ENCODE measurements around the gene SNX9. TPM values are rescaled to one million over a fixed set of nuclear protein-coding genes. Genes with fewer than 3 reads are reported as not detected.

The SNX9 gene
- total RNA-seq, 1 experiment from 2014 or later: 27.4 TPM

GRCh38 chr6:157865249-157865648, 42.2 kb downstream of the SNX9 start:
- TF ChIP-seq CTCF (IDR thresholded peaks at IDR 0.05; ENCODE audit: insufficient read depth in 1 of 2, low read depth in 1 of 2, low read length in 1 of 2, severe bottlenecking in 1 of 2, unreplicated experiment in 1 of 2): no peak
- Histone ChIP-seq H3K4me3 (ENCODE audit: low read depth, low read length) (no peak overlapping the region), H3K9me3 (no peaks in the 10 kb centered on the region), H3K4me1 (no peaks in the 10 kb centered on the region), H3K27me3 (replicated peaks; ENCODE audit: control insufficient read depth, insufficient read depth, low read length) (no peaks in the 10 kb centered on the region), H3K36me3 (ENCODE audit: control insufficient read depth, insufficient read depth, low read length) (peaks cover 1% of the 10 kb centered on the region; the same call in 1 of the 2 replicates)
- Mint-ChIP-seq H3K4me3 (ENCODE audit: unreplicated experiment) (no peak overlapping the region), H3K36me3 (ENCODE audit: insufficient read depth, unreplicated experiment) (no peaks in the 10 kb centered on the region), H3K27ac (ENCODE audit: unreplicated experiment) (no peak overlapping the region), H3K4me1 (ENCODE audit: low read depth, unreplicated experiment) (peaks cover 20% of the 10 kb centered on the region), H3K9me3 (ENCODE audit: unreplicated experiment) (no peaks in the 10 kb centered on the region), H3K27me3 (ENCODE audit: insufficient read depth, unreplicated experiment) (no peaks in the 10 kb centered on the region)
- no TSS peak for BruUV-seq (replicated peaks)
- ChIA-PET POLR2A (no interaction called here), CTCF (no interaction called here)
- no peak for DNase-seq
- intact Hi-C loops (cut with micrococcal nuclease; ENCODE audit: unreplicated experiment): no loop called here

- BruUV-seq (replicated peaks): no TSS peak
- no peak overlapping the region for H3K4me3 ChIP-seq (ENCODE audit: low read depth, low read length)
- H3K4me1 ChIP-seq: no peaks in the 10 kb centered on the region
- CTCF ChIA-PET: no interaction called here
- H3K9me3 Mint-ChIP-seq (ENCODE audit: unreplicated experiment): no peaks in the 10 kb centered on the region
- POLR2A ChIA-PET: no interaction called here
- no peak overlapping the region for H3K4me3 Mint-ChIP-seq (ENCODE audit: unreplicated experiment)
- no peak overlapping the region for H3K27ac Mint-ChIP-seq (ENCODE audit: unreplicated experiment)
- H3K36me3 ChIP-seq (ENCODE audit: control insufficient read depth, insufficient read depth, low read length): peaks cover 1% of the 10 kb centered on the region; the same call in 1 of the 2 replicates
- no peak for DNase-seq
- H3K27me3 ChIP-seq (replicated peaks; ENCODE audit: control insufficient read depth, insufficient read depth, low read length): no peaks in the 10 kb centered on the region
- peaks cover 15% of the 10 kb centered on the region for H3K4me1 Mint-ChIP-seq (ENCODE audit: low read depth, unreplicated experiment)
- no peak for TF ChIP-seq CTCF (IDR thresholded peaks at IDR 0.05; ENCODE audit: insufficient read depth in 1 of 2, low read depth in 1 of 2, low read length in 1 of 2, severe bottlenecking in 1 of 2, unreplicated experiment in 1 of 2)
- no peaks in the 10 kb centered on the region for H3K27me3 Mint-ChIP-seq (ENCODE audit: insufficient read depth, unreplicated experiment)
- H3K36me3 Mint-ChIP-seq (ENCODE audit: insufficient read depth, unreplicated experiment): no peaks in the 10 kb centered on the region
- no peaks in the 10 kb centered on the region for H3K9me3 ChIP-seq
- intact Hi-C loops (cut with micrococcal nuclease; ENCODE audit: unreplicated experiment): no loop called here
Measured at GRCh38 chr6:157867155-157867559, 44.1 kb downstream of the SNX9 start.

GRCh38 chr6:157867981-157868380, 44.9 kb downstream of the SNX9 start:
- Histone ChIP-seq H3K4me3 (ENCODE audit: low read depth, low read length) (no peak overlapping the region), H3K4me1 (no peaks in the 10 kb centered on the region), H3K27me3 (replicated peaks; ENCODE audit: control insufficient read depth, insufficient read depth, low read length) (no peaks in the 10 kb centered on the region), H3K9me3 (no peaks in the 10 kb centered on the region), H3K36me3 (ENCODE audit: control insufficient read depth, insufficient read depth, low read length) (peaks cover 1% of the 10 kb centered on the region)
- Mint-ChIP-seq H3K27ac (ENCODE audit: unreplicated experiment) (no peak overlapping the region), H3K4me1 (ENCODE audit: low read depth, unreplicated experiment) (peaks cover 8% of the 10 kb centered on the region), H3K9me3 (ENCODE audit: unreplicated experiment) (no peaks in the 10 kb centered on the region), H3K4me3 (ENCODE audit: unreplicated experiment) (no peak overlapping the region), H3K27me3 (ENCODE audit: insufficient read depth, unreplicated experiment) (no peaks in the 10 kb centered on the region), H3K36me3 (ENCODE audit: insufficient read depth, unreplicated experiment) (no peaks in the 10 kb centered on the region)
- TF ChIP-seq CTCF (IDR thresholded peaks at IDR 0.05; ENCODE audit: insufficient read depth in 1 of 2, low read depth in 1 of 2, low read length in 1 of 2, severe bottlenecking in 1 of 2, unreplicated experiment in 1 of 2): no peak
- DNase-seq: no peak
- CTCF ChIA-PET: no interaction called here
- POLR2A ChIA-PET: no interaction called here
- BruUV-seq (replicated peaks): no TSS peak
- intact Hi-C loops (cut with micrococcal nuclease; ENCODE audit: unreplicated experiment): no loop called here

Measured in Caco-2 (cell line).